ENCODE measurements around the gene OR4Q3.
"Not testable (repeated sequence)": the region's sequence is repeated elsewhere in the genome, so short reads cannot be mapped to it uniquely, and the experiment has no call there.

The OR4Q3 gene

GRCh38 chr14:19743256-19743655, at the start of gene OR4Q3:
Gene OR4Q3, plus strand, starts transcription at chr14:19743571.
- no peak for DNase-seq

GRCh38 chr14:19729359-19729758, 14.0 kb upstream of the OR4Q3 start:
- DNase-seq: no peak

GRCh38 chr14:19729763-19730162, 13.6 kb upstream of the OR4Q3 start:
- no peak for DNase-seq

- DNase-seq: not testable (repeated sequence)
Measured at GRCh38 chr14:19733893-19734292, 9.5 kb upstream of the OR4Q3 start.

GRCh38 chr14:19752316-19752715, 8.9 kb downstream of the OR4Q3 start:
- DNase-seq: not testable (repeated sequence)

- no peak for DNase-seq
Measured at GRCh38 chr14:19754172-19754571, 10.8 kb downstream of the OR4Q3 start.

GRCh38 chr14:19771491-19771890, 28.1 kb downstream of the OR4Q3 start:
- not testable (repeated sequence) for DNase-seq

GRCh38 chr14:19771895-19772430, 28.6 kb downstream of the OR4Q3 start:
- no peak for DNase-seq

- not testable (repeated sequence) for DNase-seq
Measured at GRCh38 chr14:19772454-19772853, 29.1 kb downstream of the OR4Q3 start.

GRCh38 chr14:19773204-19773603, 29.8 kb downstream of the OR4Q3 start, which contains the start of gene OR4M1:
Gene OR4M1, plus strand, starts transcription at chr14:19773504. Its CDS starts 6,819 bp downstream, at chr14:19780323.
- not testable (repeated sequence) for DNase-seq

GRCh38 chr14:19775587-19775986, 32.2 kb downstream of the OR4Q3 start:
- no peak for DNase-seq

- not testable (repeated sequence) for DNase-seq
Measured at GRCh38 chr14:19785848-19786247, 42.5 kb downstream of the OR4Q3 start.

- DNase-seq: not testable (repeated sequence)
Measured at GRCh38 chr14:19787318-19787717, 43.9 kb downstream of the OR4Q3 start.

GRCh38 chr14:19788150-19788549, 44.8 kb downstream of the OR4Q3 start:
- not testable (repeated sequence) for DNase-seq

- DNase-seq: not testable (repeated sequence)
Measured at GRCh38 chr14:19796520-19797108, 53.2 kb downstream of the OR4Q3 start.
